Activated naive CD4-positive, alpha-beta T cell treated with anti-CD3 and anti-CD28 coated beads, Interleukin-2, amount 50 U/mL, for 72 hours (primary cell): ENCODE measurements around the gene RARS2. TPM values are rescaled to one million over a fixed set of nuclear protein-coding genes. Genes with fewer than 3 reads are reported as not detected.

Experiments used
- ATAC-seq, 2 donors: fragments of 150-1000 bp; cut with Tn5 transposase; 2 replicates each; pipeline ENCODE4 v1.10.0; 2021; ENCODE audit warnings: mild to moderate bottlenecking in 2 of 2, moderate library complexity in 2 of 2
- DNase-seq, 2 donors: peaks; one replicate each; pipeline ENCODE4 v3.0.0; 2021 to 2022; ENCODE audit warnings: low spot score in 2 of 2
- H3K27ac Mint-ChIP-seq, 2 donors: one replicate each; pipeline ENCODE4 v1.8.0; 2022; ENCODE audit warnings: mild to moderate bottlenecking in 2 of 2, mixed read lengths in 2 of 2
- H3K36me3 Mint-ChIP-seq, 2 donors: one replicate each; pipeline ENCODE4 v1.8.0; 2022; ENCODE audit warnings: mixed read lengths in 2 of 2
- H3K9me3 Mint-ChIP-seq, 2 donors: one replicate each; pipeline ENCODE4 v1.8.0; 2022; ENCODE audit warnings: mixed read lengths in 2 of 2
- total RNA-seq, 2 donors: library from RNA; stranded (reverse); gene quantifications; one replicate each; pipeline ENCODE4 v1.2.3, GENCODE V29; 2022

Gene RARS2
- total RNA-seq, 2 donors from 2014 or later, result 22.5 to 27.3 TPM

- DNase-seq (no peak), ATAC-seq (peak in 1 of 2 donors; percentile 56)
- H3K9me3 Mint-ChIP-seq, result peaks cover 0 to 5% of the 10 kb centered on the region in 2 donors
These were observed 105.9 kb downstream of the RARS2 start for GRCh38 chr6:87483929-87484328.

DNA sequence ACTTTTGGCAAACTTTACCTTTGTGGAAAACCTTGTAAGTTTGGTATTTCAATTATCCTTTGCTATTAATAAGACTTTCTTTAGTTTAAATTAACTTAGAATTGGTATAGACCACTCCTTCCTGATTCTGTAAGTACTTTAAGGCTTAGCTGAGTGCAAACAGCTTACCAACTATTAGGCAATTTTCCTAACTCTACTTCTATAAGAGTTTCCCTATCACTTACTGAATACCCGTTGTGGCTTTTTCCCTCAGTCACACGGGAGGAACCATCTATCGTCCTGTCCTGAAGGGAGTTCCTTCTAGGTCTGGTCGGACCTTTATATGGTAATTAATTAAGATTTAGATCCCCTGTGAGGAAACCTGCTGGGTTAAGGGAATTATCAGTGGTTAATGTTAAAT lies 107.4 kb downstream of the RARS2 start:
- DNase-seq (no peak), ATAC-seq (no peak)
- Mint-ChIP-seq H3K9me3 (peaks cover 0 to 5% of the 10 kb centered on the region in 2 donors), H3K27ac (no peak overlapping the region), H3K36me3 (peaks cover 6 to 21% of the 10 kb centered on the region in 2 donors)

More at GRCh38 chr6:87483929-87484328, 105.9 kb downstream of the RARS2 start:
- Mint-ChIP-seq H3K36me3 (peaks cover 6 to 13% of the 10 kb centered on the region in 2 donors), H3K27ac (peak overlapping the region; percentile 51 to 65)

- no peak for ATAC-seq
- peaks cover 6 to 21% of the 10 kb centered on the region in 2 donors for H3K36me3 Mint-ChIP-seq
- peaks cover 0 to 5% of the 10 kb centered on the region in 2 donors for H3K9me3 Mint-ChIP-seq
- DNase-seq, result no peak
- no peak overlapping the region for H3K27ac Mint-ChIP-seq
These were observed 107.9 kb downstream of the RARS2 start for GRCh38 chr6:87481931-87482330.

DNA sequence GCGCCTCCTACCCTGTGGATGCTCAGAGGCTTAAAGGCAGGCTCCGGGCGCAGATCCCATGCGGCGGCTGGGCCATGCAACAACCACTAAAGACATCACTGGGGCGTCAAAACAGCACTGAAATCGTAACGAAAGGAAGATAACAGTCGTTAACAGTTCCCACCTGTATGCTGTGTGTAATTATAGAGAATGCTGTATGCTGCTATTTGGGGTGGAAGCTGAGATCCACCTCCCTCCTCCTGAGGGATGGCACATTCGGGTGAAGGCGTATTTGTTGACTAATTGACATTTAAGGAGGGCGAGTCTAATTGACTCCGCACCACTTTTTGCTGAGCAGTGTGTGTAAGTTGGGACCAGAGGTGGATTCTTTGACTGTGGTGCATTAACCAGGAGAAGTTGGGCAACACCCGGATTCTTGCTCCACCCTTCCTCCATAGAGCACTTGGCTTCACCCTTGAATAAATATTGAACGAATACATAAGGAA lies 116.3 kb downstream of the RARS2 start:
- peak in 1 of 2 donors; percentile 81 for ATAC-seq
- peak in 1 of 2 donors; percentile 5 for DNase-seq
- H3K9me3 Mint-ChIP-seq, result no peaks in the 10 kb centered on the region
- peaks cover 0 to 7% of the 10 kb centered on the region in 2 donors for H3K36me3 Mint-ChIP-seq
- H3K27ac Mint-ChIP-seq, result peak overlapping the region; percentile 65 to 85

DNA sequence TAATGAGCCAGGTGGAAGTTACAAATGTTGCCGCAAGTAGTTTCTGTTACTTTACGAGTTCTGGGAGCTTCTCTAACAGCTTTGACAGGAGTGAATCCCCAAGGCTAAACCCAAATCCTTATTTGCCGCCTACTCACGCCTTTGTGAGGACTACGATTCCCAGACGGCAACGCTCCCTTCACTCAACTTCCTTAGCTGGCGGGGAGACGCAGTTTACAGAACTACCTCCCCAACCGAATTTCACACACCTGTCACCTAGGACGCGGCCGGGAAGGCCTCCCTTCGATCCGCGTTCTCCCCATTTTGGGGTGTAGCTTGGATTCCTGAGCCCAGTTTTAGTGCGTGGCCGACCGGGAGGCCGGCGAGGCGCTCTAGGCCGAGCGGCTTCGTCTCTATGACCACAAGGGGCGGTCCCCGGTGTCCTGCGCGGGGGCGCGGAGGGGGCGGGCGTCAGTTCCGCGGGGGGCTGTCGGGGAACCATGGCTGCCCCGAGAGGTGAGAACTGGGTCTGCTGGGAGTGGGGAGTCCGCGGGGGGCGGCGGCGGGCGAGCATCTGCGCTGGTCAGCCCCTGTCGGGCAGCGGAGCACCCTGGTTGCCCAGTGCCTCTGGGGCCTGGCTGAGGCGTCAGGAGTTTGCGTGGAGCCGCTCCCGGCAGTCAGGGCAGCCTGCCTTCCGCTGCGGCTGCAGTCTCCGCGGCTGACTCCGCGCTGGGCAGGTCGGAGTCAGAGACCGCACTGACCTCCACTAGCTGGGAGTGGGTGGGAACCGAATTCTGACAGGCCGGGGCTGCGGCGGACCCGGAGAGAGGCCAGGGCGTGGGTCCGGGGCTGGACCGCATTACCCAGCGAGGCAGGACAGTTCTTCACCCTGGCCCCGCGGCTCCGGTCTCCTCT lies 117.0 kb downstream of the RARS2 start, which contains the start of gene SLC35A1:
Gene SLC35A1 (plus strand): TSS at position 450 of the 894 bp plus-strand sequence. CDS start 30 bp downstream, at position 480.
- DNase-seq (peak; percentile 85 to 91), ATAC-seq (peak; percentile 88 to 96)
- Mint-ChIP-seq H3K27ac (peak within 1 kb of the TSS; percentile 85 to 95), H3K36me3 (peaks cover 0 to under 1% of the 10 kb centered on the region in 2 donors), H3K9me3 (no peaks in the 10 kb centered on the region)

DNA sequence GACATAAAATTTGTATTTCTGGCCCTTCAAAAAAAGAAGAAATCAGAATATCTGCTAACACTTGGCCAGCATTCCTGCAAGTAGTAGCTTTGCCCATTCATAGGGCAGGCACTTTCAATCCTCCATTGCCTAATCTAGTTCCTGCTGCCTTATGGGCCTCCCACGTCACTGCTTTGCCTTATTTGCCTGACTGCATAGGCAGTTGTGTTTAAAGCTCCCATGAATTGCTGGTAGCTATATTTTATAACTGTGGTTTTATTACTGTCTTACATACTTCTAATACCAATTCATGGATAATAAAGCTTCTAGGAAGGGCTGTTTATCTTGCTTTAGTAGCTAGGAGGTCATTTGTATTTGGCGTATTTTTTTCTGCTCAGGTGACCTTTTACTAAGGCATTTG lies 124.7 kb downstream of the RARS2 start:
- ATAC-seq (no peak), DNase-seq (no peak)
- Mint-ChIP-seq H3K36me3 (no peaks in the 10 kb centered on the region), H3K9me3 (no peaks in the 10 kb centered on the region), H3K27ac (no peak overlapping the region)

Other genes with a start within 250 kb of the RARS2 start
- 1 to 10 TPM in 1 of 2 donors, under 1 TPM in 1; 0.64 to 2.7 TPM for gene C6orf163, start 245.2 kb downstream of the RARS2 start, total RNA-seq
- not detected for gene CFAP206, start 182.0 kb downstream of the RARS2 start, total RNA-seq
- 10 to 100 TPM in 1 of 2 donors, 1 to 10 TPM in 1; 1.5 to 10.8 TPM for gene SLC35A1, start 117.0 kb downstream of the RARS2 start, total RNA-seq
- gene ORC3, start 148 bp upstream of the RARS2 start, total RNA-seq, result 10 to 100 TPM; 41.6 to 42.5 TPM
- gene AKIRIN2, start 112.2 kb upstream of the RARS2 start, total RNA-seq, result 10 to 100 TPM; 48.8 to 63.4 TPM